Measurements from ENCODE around the gene MOB3A.
A peak's percentile ranks its signal among the peaks of the same experiment; 100 is the strongest.

- no peak for TF ChIP-seq EP300 (IDR thresholded peaks at IDR 0.05)
- TF ChIP-seq CTCF (IDR thresholded peaks at IDR 0.05), result no peak
- TF ChIP-seq POLR2AphosphoS5 (IDR thresholded peaks at IDR 0.05), result peak in 1 of 3 donors; percentile 53
Measured at GRCh38 chr19:2047449-2048103, 48.5 kb downstream of the MOB3A start.

Data from stomach (tissue), 4 donors.